GM21447 (cell line): ENCODE data around the gene SYNGR1.
A peak's percentile ranks its signal among the peaks of the same experiment; 100 is the strongest.
"Not testable (repeated sequence)": the region's sequence is repeated elsewhere in the genome, so short reads cannot be mapped to it uniquely, and the experiment has no call there.

ENCODE experiments used
- ATAC-seq: cut with Tn5 transposase; IDR thresholded peaks from one replicate; pipeline ENCODE4 v1.9.1; 2021; ENCODE audit not compliant: unreplicated experiment

SYNGR1 gene

GRCh38 chr22:39316440-39317083 is 33.2 kb upstream of the SYNGR1 start:
- ATAC-seq: no peak

DNA sequence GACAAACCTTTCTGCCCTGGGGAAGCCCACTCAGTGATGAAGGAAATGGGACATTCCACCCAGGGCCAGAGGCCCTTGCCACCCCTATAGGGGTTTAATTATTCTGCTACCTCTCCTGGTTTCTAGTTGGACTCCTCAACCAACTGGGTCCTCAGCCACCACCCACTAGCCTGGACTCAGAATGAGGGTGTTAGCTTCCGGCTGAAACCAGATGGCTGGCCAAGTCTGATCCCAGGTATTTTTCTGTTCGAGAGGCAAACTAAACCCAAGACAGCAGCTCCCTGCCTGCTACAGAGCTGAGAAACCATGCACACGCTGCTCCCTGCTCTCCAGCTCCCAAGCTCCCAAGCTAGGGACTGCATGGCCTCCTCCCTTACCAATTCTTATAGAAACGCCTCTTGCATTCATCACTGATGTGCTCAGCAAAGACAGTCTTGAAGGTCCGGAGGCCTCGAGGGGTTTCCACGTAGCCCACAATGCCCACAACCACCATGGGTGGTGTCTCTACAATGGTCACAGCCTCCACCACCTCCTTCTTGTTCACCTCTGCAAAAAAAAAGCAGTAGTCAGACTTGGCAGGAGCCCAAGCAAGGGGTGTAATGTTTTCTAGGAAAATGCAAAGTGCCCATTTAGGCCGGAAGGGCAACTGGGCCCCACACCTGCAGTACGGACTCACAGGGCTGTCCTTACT is 32.6 kb upstream of the SYNGR1 start:
- no peak for ATAC-seq

GRCh38 chr22:39317775-39318506 is 31.9 kb upstream of the SYNGR1 start:
- ATAC-seq: no peak

DNA sequence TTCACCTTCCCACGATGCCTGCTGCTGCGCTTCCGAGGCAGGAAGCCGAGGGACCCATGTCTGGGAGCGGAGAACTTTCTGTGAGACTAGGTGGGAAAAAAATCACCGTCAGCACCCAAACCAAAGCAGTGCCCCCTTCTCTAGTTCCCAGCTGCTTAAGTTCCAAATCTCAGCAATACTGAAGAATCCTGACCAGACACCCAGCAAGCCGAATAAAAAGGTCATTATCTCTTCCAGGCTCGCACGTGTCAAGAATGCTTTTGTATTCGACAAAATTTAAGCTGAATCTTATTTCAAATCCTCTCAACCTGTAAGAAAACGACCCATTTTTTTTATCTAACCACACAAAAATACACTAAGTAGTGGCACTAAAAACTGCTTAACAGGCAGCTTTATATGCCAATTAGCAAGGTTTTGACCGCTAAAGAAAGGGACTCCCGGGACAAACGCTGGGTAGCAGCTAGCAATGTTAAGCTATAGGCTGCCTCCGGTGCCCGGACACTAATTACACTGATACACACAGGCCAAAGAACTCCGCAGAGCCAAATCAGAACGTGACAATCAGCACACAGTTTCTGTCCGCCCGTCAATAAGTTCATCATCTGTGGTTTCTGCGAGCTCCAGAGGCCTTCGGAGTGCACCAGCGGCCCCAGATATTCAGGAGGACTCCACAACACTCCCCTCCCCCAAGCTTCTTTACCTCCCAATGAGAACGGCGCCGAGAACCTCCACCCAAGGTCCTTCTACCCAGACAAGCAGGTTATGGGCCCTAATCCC is 31.1 kb upstream of the SYNGR1 start:
- ATAC-seq: peak; percentile 22

DNA sequence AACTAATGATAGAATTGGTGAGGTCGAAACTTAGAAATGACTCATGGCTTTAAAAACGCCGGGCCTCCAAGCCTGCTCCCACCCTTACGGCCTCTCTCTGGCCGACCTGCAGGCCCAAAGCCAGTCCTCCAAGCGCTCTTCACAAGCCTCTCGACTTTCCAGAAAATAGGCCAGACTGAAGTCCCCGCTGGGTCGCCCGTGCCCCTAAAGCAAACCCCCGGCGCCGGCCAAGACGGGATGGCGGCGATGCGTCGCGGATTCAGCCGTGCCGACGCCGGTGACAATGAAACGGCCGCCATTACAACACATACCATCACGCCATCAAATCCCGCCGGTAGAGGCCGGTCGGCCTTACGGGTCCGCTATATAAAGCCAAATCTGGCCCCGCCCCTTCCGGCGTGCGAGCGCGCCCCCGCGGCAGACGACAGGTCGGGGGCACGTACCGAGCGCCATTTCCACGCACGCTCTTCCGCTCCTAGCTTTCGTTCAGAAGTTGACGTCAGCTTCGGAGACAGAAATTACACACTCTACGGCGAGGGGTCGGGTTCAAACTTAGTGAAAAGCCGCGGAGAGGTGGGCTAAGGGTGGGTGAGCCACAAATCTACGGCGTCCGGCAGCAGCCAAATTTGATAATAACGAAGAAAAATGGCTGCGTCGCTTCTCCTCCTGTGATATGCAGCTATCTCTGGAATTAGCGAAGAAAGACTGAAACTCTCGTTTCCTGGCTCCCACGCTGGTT is 30.3 kb upstream of the SYNGR1 start, which contains the start of gene RPL3:
TSS of gene RPL3 (minus strand) at position 340 of the 739 bp plus-strand sequence. CDS start at position 314, 26 bp downstream.
- peak; percentile 74 for ATAC-seq

- not testable (repeated sequence) for ATAC-seq
Measured at GRCh38 chr22:39320616-39321029, 29.2 kb upstream of the SYNGR1 start.

DNA sequence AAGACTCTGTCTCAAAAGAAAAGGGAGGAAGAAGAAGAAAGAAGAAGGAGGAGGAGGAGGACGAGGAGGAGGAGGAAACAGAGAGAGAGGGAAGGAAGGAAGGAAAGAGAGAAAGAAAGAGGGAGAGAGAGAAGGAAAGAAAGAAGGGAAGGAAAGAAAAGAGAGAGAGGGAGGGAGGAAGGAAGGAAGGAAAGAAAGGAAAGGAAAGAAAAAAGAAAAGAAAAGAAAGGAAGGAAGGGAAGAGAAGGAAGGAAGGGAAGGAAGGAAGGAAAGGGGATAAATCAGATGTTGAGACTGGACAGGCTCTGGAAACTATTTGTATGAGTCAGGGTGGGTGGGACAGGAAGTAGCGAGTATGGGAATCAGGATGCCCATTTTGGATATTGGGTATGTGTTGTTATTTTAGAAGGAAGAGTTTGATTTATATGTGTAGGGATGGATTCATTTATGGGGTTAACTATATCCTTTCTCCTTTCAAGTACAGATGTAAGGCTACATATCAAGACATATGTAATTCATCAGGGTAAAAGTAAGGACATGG is 24.3 kb upstream of the SYNGR1 start:
- no peak for ATAC-seq

DNA sequence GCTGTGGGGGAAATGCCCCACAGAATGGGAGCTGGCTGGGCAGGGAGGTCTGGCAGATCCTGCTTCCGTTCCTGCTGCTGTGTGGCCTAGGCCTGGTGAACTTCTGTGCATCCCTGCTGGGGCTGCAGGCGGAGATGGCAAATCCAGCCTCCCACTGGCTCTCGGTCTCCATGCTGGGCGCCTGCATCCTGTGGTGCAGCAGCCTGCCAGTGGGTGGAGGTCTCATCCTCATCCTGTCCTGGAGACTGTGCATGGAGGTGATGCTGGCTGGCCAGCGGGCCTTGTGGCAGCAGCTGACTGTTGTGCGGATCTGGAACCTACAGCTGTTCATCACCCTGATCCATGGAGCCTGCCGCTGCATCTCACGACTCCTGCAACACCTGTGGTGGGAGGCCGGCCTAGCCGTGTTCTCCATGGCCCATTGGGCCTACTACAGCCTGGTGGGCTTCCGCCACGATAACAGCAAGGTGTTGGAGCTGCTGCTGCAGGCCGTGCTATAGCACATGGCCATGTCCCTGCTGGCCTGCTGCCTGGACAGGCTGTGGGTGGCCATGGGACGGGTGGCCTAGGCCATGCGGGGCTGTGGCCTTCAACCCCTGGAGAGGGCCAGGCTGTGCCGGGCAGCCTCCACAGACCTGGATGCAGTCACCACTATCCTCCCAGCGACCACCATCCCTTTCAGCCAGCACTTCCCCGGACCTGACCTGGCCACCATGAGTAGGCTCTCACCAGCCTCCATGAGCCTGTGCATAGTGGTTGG is 21.6 kb upstream of the SYNGR1 start:
- no peak for ATAC-seq

DNA sequence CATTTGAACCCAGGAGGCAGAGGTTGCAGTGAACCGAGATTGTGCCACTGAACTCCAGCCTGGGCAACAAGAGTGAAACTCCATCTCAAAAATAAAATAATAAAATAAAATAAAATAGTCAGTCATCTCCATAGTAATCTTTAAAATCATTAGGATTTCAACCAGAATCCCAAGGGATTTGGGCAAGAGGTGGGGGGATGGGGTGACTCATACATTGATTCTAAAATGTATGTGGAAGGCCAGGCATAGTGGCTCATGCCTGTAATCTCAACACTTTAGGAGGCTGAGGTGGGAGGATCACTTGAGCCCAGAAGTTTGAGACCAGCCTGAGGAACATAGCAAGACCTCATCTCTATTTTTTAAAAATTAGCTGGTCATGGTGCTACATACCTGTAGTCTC is 19.2 kb upstream of the SYNGR1 start:
- not testable (repeated sequence) for ATAC-seq

DNA sequence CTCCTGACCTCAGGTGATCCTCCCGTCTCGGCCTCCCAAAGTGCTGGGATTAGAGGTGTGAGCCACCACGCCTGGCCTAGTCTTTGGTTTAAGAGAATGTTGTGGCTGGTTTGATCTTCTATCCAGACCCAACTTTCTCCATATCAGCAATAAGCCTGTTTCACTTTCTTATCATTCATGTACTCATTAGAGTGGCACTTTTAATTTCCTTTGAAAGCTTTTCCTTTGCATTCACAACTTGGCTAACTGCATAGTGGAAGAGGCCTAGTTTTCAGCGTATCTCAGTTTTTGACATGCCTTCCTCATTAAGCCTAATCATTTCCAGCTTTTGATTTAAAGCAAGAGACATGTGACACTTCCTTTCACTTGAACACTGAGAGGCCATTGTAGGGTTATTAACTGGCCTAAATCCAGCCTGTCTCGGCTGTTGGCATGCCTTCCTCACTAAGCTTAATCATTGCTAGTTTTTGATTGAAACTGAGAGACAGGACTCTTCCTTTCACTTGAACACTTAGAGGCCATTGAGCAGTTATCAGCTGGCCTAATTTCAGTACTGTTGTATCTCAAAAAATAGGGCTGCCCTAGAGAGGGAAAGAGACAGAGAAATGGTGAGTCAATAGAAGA is 17.2 kb upstream of the SYNGR1 start:
- no peak for ATAC-seq

DNA sequence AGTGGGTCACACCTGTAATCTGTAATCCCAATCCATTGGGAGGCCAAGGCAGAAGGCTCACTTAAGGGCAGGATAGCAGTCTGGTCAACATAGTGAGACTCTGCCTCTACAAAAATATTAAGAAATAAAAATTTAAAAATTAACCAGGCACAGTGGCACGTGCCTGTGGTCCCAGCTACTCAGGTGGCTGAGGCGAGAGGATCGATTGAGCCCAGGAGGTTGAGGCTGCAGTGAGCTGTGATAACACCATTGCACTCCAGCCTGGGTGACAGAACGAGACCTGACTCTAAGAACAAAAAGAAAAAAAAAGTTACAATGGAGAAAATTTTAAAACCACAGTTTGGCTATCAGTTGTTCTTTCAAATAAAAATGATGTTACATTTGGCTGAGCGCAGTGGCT is 13.4 kb upstream of the SYNGR1 start:
- ATAC-seq: no peak

- not testable (repeated sequence) for ATAC-seq
Measured at GRCh38 chr22:39339775-39340174, 10.0 kb upstream of the SYNGR1 start.

- no peak for ATAC-seq
Measured at GRCh38 chr22:39341179-39341578, 8.6 kb upstream of the SYNGR1 start.

DNA sequence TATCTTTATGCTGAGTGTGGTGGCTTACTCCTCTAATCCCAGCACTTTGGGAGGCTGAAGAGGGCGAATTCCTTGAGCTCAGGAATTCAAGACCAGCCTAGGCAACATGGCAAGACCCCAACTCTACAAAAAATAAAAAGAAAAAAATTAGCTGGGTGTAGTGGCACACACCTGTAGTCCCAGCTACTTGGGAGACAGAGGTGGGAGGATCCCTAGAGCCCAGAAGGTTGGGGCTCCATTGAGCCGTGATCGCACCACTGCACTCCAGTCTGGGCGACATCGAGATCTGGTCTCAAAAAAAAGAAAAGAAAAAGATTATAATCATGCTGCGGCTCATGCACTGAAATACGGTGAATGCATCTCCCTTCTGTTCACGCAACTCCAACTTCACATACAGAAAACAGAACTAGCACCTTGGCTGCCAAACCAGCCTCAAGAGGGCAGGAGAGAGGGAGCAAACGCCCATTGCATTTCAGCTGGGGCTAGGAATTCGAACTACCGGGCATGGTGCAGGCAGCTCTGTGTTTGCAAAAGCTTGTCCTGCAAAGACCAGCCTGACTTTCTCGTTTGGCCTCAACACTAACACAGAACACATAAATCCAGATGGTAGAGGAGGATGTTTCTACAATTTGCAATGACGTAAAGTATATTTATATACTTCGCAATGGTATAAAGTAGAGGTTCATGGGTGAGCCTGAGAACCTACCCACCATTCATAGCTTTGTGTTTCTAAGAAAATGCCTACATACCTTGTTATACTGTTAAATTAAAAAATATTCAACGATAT is 6.3 kb upstream of the SYNGR1 start:
- no peak for ATAC-seq

DNA sequence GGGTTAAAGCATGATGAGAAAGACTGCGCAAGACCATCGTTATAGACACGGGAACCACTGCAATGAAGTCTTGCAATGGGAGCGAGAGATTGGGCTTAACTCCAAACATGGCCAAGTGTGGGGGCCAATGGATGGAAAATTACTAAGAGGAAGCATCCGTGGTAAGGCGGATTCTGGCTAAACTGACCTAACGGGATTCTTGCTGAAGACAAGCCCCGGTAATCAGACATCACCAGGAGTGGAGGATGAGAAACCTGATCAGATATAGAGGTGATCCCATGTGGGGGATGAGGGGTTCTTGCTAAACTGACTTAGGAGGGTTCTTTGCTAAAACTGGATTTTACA is 5.8 kb upstream of the SYNGR1 start:
- no peak for ATAC-seq

DNA sequence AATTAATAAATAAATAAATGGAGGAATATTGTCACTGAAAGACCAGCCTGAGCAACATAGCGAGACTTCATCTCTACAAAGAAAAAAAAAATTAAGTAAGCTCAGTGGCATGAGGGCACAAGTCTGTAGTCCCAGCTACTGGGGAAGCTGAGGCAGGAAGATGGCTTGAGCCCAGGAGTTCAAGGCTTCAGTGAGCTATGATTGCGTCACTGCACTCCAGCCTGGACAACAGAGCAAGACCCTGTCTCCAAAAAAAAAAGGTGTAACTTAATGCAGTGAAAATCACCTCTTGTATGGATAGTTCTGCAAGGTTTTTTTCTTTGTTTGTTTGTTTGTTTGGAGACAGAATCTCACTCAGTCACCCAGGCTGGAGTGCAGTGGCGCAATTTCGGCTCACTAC is 4.6 kb upstream of the SYNGR1 start:
- ATAC-seq: no peak

DNA sequence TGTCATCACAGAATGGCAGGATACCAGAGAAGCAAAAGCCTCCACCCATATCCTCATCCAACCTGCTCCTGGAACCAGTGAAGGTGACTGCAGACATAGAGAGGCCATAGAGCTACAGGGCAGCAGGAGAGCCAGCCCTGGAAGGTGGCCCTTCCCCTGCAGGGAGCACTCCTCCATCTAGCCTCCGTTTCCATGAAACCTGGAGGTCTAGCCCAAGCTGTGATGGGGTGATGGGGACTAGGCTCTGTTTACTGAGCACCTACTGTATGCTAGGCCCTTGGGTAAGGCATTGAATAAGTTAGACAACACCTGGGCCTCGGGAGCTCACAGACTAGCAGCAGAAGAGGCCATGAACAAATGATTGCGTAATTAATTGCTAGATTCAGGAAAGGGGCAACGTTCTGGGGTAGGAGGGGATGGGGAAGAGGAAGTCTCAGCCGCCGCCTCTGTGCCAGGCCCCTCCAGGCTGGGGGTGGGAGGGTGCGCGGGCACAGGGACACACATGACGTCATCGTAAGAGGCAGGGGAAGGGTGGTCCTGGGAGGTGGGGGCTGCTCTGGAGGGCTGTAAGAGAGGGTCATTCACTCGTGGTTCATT is 784 bp upstream of the SYNGR1 start:
- ATAC-seq: no peak

DNA sequence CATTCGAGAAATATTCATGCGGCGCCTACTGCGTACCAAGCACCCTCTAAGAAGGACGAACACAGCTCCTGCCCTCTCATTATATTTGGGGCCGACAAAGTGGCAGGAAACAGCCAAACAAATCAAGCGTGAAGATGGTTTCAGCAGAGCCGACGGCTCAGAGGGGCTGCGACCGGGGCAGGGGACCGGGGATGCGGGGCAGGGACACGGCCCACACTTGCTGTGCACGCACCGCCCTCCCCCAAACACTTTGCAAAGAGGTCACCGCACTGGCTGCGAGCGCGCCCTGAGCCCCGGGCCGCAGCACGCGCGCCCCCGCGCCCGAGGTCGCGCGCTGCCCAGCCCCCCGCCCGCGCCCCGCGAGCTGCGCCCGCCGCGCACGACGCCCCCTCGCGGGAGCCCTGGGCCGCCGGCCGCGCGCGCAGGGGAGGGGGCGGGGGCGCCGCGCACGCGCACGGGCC is 255 bp upstream of the SYNGR1 start:
- no peak for ATAC-seq
